GM18520 (cell line): ENCODE data around the gene HOXB9.

Experiments used
- ATAC-seq: cut with Tn5 transposase; IDR thresholded peaks from one replicate; pipeline ENCODE4 v1.9.1; 2021; ENCODE audit not compliant: unreplicated experiment

HOXB9 gene

GRCh38 chr17:48639982-48640857 is 14.1 kb upstream of the HOXB9 start:
- no peak for ATAC-seq

- ATAC-seq: no peak
Observed at GRCh38 chr17:48639136-48639535, 13.0 kb upstream of the HOXB9 start.

GRCh38 chr17:48637323-48638260 is 11.4 kb upstream of the HOXB9 start:
- ATAC-seq: no peak

- ATAC-seq: no peak
Observed at GRCh38 chr17:48636177-48637018, 10.2 kb upstream of the HOXB9 start.

- ATAC-seq: no peak
Observed at GRCh38 chr17:48634493-48635208, 8.5 kb upstream of the HOXB9 start.

- no peak for ATAC-seq
Observed at GRCh38 chr17:48633266-48633677, 7.1 kb upstream of the HOXB9 start.

GRCh38 chr17:48632579-48633265 is 6.6 kb upstream of the HOXB9 start:
- no peak for ATAC-seq

- no peak for ATAC-seq
Observed at GRCh38 chr17:48631693-48632578, 5.8 kb upstream of the HOXB9 start.

GRCh38 chr17:48630925-48631692 is 5.0 kb upstream of the HOXB9 start:
- no peak for ATAC-seq

- no peak for ATAC-seq
Observed at GRCh38 chr17:48630009-48630924, 4.1 kb upstream of the HOXB9 start.

GRCh38 chr17:48629411-48629759 is 3.2 kb upstream of the HOXB9 start:
- no peak for ATAC-seq

- no peak for ATAC-seq
Observed at GRCh38 chr17:48628649-48629410, 2.7 kb upstream of the HOXB9 start.

GRCh38 chr17:48627623-48628521 is 1.7 kb upstream of the HOXB9 start:
- ATAC-seq: no peak

- ATAC-seq: no peak
Observed at GRCh38 chr17:48627118-48627597, 1.0 kb upstream of the HOXB9 start.
